Stimulated activated CD8-positive, alpha-beta memory T cell treated with anti-CD3 and anti-CD28 coated beads, Interleukin-15, amount 100 ng/mL, for 4 hours (primary cell): ENCODE results near the gene GRID1.
"Not testable (repeated sequence)": the region's sequence is repeated elsewhere in the genome, so short reads cannot be mapped to it uniquely, and the experiment has no call there.

Source experiments
- DNase-seq, 2 donors: peaks; one replicate each; pipeline ENCODE4 v3.0.0-alpha.2; 2020; ENCODE audit warnings: low read depth in 2 of 2

GRID1 gene

GRCh38 chr10:86188796-86189558 lies 177.6 kb downstream of the GRID1 start:
- DNase-seq, result no peak

DNA sequence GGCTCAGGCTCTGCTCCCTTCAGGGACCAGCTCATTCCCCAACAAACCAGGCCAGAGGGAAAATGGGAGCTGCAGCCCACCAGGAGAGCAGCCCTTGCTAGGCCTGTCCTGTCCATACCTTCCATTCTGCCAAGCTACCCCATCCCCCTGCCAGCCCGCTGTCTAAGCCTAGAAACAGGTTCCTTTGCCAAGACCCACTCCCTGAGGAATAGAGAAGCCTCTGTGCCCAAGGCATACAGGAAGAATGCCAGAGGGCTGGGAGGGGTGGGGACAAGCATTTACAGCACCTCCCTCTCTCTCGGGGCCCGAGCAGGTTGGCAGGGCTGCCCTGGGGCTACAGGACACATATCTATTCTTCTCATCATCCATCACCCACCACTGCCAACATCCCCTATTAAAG lies 178.3 kb downstream of the GRID1 start:
- DNase-seq, result no peak

GRCh38 chr10:86187499-86188239 lies 178.9 kb downstream of the GRID1 start:
- DNase-seq, result no peak

GRCh38 chr10:86186633-86187032 lies 180.0 kb downstream of the GRID1 start:
- DNase-seq, result no peak

- DNase-seq, result no peak
Observed at GRCh38 chr10:86182595-86182994, 184.0 kb downstream of the GRID1 start.

DNA sequence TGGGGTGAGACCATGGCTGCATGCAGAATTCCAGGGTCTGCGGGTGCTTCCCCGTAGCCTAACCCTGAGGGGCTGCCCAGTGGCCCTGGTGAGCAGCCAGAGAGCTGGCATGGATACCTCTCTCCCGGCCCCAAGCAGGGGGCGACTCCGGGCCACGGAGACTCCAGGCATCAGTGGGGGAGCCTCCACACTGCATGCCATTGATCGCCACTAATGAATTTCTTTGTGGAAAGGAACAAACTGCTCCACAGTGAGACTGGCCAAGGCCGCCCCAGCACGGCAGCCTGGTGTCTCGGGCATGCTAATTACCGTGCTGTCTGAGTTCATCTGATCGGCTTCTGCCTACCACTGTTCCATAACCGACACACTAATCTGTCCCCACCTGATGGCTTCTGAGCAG lies 184.4 kb downstream of the GRID1 start:
- no peak for DNase-seq

GRCh38 chr10:86180861-86181260 lies 185.7 kb downstream of the GRID1 start:
- no peak for DNase-seq

- DNase-seq, result no peak
Observed at GRCh38 chr10:86179961-86180360, 186.6 kb downstream of the GRID1 start.

DNA sequence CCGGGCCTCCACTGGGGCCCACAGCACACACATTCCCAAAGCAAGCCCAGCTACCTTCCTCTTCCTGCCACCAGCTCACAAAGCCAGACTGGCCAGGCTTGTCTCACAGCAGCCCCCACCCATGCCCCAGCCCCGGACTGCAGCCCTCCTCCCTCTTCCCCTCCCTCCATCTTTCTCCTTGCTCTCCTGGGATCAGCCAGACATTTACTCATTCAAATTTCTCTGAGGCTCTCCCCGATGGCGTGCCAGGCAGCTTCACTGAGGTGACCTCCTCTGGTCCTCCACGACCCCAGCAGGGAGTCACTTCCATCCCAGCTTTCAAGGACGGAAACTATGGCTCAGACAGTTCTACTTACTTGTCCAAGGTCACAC lies 187.5 kb downstream of the GRID1 start:
- DNase-seq, result no peak

GRCh38 chr10:86178401-86179152 lies 188.0 kb downstream of the GRID1 start:
- DNase-seq, result no peak

DNA sequence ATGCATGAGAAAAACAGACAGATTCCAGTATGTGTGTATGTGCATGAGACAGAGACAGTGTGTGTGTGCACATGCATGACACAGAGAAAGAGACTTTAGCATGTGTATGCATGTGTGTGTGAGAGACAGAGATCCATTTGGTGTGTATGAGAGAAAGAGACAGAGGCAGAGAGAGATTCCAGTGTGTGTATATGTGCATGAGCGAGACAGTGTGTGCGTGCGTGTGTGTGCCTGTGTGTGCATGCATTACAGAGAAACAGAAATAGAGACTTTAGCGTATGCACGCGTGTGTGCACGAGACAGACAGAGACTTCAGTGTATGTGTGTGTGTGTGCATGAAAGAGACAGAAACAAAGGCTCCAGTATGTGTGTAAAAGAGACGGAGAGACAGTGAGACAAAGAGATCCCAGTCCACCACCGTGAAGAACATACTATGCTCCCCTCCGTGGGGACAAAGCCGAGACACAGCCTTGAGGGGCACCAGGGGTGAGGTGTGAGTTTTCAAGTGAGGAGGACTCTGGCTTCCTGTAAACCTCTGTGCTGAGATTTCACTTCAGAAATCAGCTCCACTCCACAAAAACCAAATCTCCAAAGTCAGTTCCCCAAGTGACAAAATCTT lies 188.9 kb downstream of the GRID1 start:
- no peak for DNase-seq

- no peak for DNase-seq
Observed at GRCh38 chr10:86176850-86177536, 189.6 kb downstream of the GRID1 start.

- not testable (repeated sequence) for DNase-seq
Observed at GRCh38 chr10:86175476-86175875, 191.1 kb downstream of the GRID1 start.

GRCh38 chr10:86172301-86172700 lies 194.3 kb downstream of the GRID1 start:
- no peak for DNase-seq

GRCh38 chr10:86170255-86171108 lies 196.1 kb downstream of the GRID1 start:
- no peak for DNase-seq

GRCh38 chr10:86169506-86170254 lies 196.9 kb downstream of the GRID1 start:
- DNase-seq, result no peak

DNA sequence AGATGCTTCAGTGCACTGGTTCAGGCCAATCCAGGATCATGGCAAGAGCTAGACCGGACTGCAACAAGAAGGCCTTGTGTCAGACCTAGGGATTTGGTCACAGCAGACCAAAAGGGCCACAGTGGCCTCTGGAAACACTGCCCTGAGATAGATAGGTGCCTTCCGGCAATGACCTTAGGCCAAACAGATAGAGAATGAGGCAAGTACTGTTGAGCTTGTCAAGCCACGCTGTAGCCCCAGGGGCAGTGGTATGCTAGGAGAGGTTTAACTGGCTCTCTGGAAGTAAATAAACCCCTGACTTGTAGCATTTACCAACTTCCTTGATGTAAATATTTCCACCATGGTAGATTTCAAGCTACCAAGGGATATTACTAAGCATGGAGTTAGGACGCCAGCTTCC lies 197.5 kb downstream of the GRID1 start:
- DNase-seq, result no peak

GRCh38 chr10:86168256-86168655 lies 198.3 kb downstream of the GRID1 start:
- DNase-seq, result no peak

GRCh38 chr10:86167762-86168128 lies 198.8 kb downstream of the GRID1 start:
- DNase-seq, result no peak
